GM23338 (cell line): ENCODE data around the gene BBX. TPM values are rescaled to one million over a fixed set of nuclear protein-coding genes. Genes with fewer than 3 reads are reported as not detected.

Experiments
- ATAC-seq: fragments of 200-7000 bp; cut with Tn5 transposase; 3 replicates; pipeline ENCODE4 v1.9.1; 2020
- DNase-seq: peaks from one replicate; pipeline ENCODE4 v3.0.0-alpha.2; 2015; ENCODE audit warnings: low spot score
- H2AFZ ChIP-seq: fragments of 200-600 bp; sonication (generic); 2 replicates; pipeline ENCODE4 v1.8.0; 2016; ENCODE audit warnings: antibody characterized with exemption, mild to moderate bottlenecking, moderate library complexity
- H3F3A ChIP-seq: fragments of 200-600 bp; sonication (generic); replicated peaks from 2 replicates; pipeline ENCODE4 v1.8.0; 2017; ENCODE audit warnings: antibody characterized with exemption, mixed run types, low read depth
- H3K27ac ChIP-seq: fragments of 200-600 bp; sonication (generic); 2 replicates; pipeline ENCODE4 v1.6.1; 2016; ENCODE audit warnings: low read depth
- H3K27me3 ChIP-seq: fragments of 200-600 bp; sonication (generic); 2 replicates; pipeline ENCODE4 v1.8.0; 2016; ENCODE audit warnings: mild to moderate bottlenecking, mixed run types, moderate library complexity; ENCODE audit not compliant: insufficient read depth
- H3K36me3 ChIP-seq: fragments of 200-600 bp; sonication (generic); 2 replicates; pipeline ENCODE4 v1.8.0; 2016; ENCODE audit warnings: mild to moderate bottlenecking; ENCODE audit not compliant: insufficient read depth
- H3K4me1 ChIP-seq: fragments of 200-600 bp; sonication (generic); 2 replicates; pipeline ENCODE4 v1.8.0; 2016; ENCODE audit warnings: mild to moderate bottlenecking, moderate library complexity; ENCODE audit not compliant: insufficient read depth
- H3K4me2 ChIP-seq: fragments of 200-600 bp; sonication (generic); 2 replicates; pipeline ENCODE4 v1.7.1; 2017; ENCODE audit warnings: mixed run types
- H3K4me3 ChIP-seq: fragments of 200-600 bp; sonication (generic); 2 replicates; pipeline ENCODE4 v1.6.1; 2016; ENCODE audit warnings: mixed run types
- H3K79me2 ChIP-seq: fragments of 200-600 bp; sonication (generic); replicated peaks from 2 replicates; pipeline ENCODE4 v1.8.0; 2017; ENCODE audit warnings: mild to moderate bottlenecking; ENCODE audit not compliant: insufficient read depth
- H3K9me2 ChIP-seq: fragments of 200-600 bp; sonication (generic); 2 replicates; pipeline ENCODE4 v1.8.0; 2017; ENCODE audit not compliant: insufficient read depth
- H4K20me1 ChIP-seq: fragments of 200-600 bp; sonication (generic); replicated peaks from 2 replicates; pipeline ENCODE4 v1.8.0; 2017; ENCODE audit warnings: mild to moderate bottlenecking; ENCODE audit not compliant: insufficient read depth
- H3K27ac Mint-ChIP-seq: 2 replicates; pipeline ENCODE4 v1.8.0; 2020; ENCODE audit warnings: inconsistent platforms, mild to moderate bottlenecking, moderate library complexity, mixed read lengths
- H3K27me3 Mint-ChIP-seq: 3 replicates; pipeline ENCODE4 v1.8.0; 2022; ENCODE audit warnings: low read depth, mild to moderate bottlenecking, moderate library complexity, mixed read lengths, inconsistent platforms; ENCODE audit not compliant: insufficient read depth, poor library complexity
- H3K36me3 Mint-ChIP-seq: 3 replicates; pipeline ENCODE4 v1.8.0; 2021; ENCODE audit warnings: low read depth, mild to moderate bottlenecking, inconsistent platforms, moderate library complexity, mixed read lengths
- H3K4me1 Mint-ChIP-seq: 3 replicates; pipeline ENCODE4 v1.8.0; 2020; ENCODE audit warnings: mild to moderate bottlenecking, inconsistent platforms, mixed read lengths
- H3K4me3 Mint-ChIP-seq: 3 replicates; pipeline ENCODE4 v1.8.0; 2021; ENCODE audit warnings: moderate library complexity, mild to moderate bottlenecking, inconsistent platforms, mixed read lengths
- H3K9me3 Mint-ChIP-seq: 3 replicates; pipeline ENCODE4 v1.8.0; 2020; ENCODE audit warnings: moderate library complexity, mild to moderate bottlenecking, inconsistent platforms, mixed read lengths
- CREB1 ChIP-seq: fragments of 250-450 bp; sonication (Bioruptor Pico); IDR thresholded peaks from 2 replicates; pipeline ENCODE4 v1.5.0; 2020; ENCODE audit warnings: low read depth, mild to moderate bottlenecking, moderate library complexity
- ETS1 ChIP-seq: IDR thresholded peaks from 2 replicates; pipeline ENCODE4 v1.6.1; 2016; ENCODE audit warnings: antibody characterized with exemption
- EZH2 ChIP-seq: fragments of 200-600 bp; sonication (generic); IDR thresholded peaks from one replicate; pipeline ENCODE4 v1.8.0; 2017; ENCODE audit warnings: antibody characterized with exemption, mild to moderate bottlenecking, low read depth; ENCODE audit not compliant: unreplicated experiment
- NANOG ChIP-seq: IDR thresholded peaks from 2 replicates; pipeline ENCODE4 v1.6.1; 2016; ENCODE audit warnings: antibody characterized with exemption, borderline replicate concordance
- POLR2AphosphoS5 ChIP-seq: IDR thresholded peaks from 2 replicates; pipeline ENCODE4 v1.6.1; 2016; ENCODE audit warnings: antibody characterized with exemption, low read depth
- STAT1 ChIP-seq: IDR thresholded peaks from one replicate; pipeline ENCODE4 v1.6.1; 2016; ENCODE audit warnings: antibody characterized with exemption; ENCODE audit not compliant: unreplicated experiment
- ZNF114 ChIP-seq: fragments of 250-450 bp; sonication (Bioruptor Pico); IDR thresholded peaks from 2 replicates; pipeline ENCODE4 v1.5.0; 2020; ENCODE audit warnings: mild to moderate bottlenecking, moderate library complexity
- ZNF462 ChIP-seq: fragments of 250-450 bp; sonication (Bioruptor Pico); IDR thresholded peaks from 2 replicates; pipeline ENCODE4 v1.5.0; 2020; ENCODE audit warnings: mild to moderate bottlenecking, moderate library complexity
- polyA plus RNA-seq: library from polyadenylated mRNA; unstranded; fragments of >200 nt; fragmentation: Nextera tagmentation; extraction: Ambion mirVana; gene quantifications from 2 replicates; pipeline ENCODE4 v1.2.1, GENCODE V29; 2016
- total RNA-seq: library from RNA; depleted of rRNA; stranded (reverse); fragments of >200 nt; shearing (Covaris generic); gene quantifications from 2 replicates; pipeline ENCODE4 v1.2.3, GENCODE V29; 2014
- TF ChIP-seq, protein P1 (sequence below): IDR thresholded peaks from one replicate; pipeline ENCODE4 v1.6.1; 2018; ENCODE audit warnings: antibody characterized with exemption; ENCODE audit not compliant: unreplicated experiment

Gene BBX
- total and polyA plus RNA-seq, 2 experiments from 2014 or later: 35.2 to 44.1 TPM

DNA sequence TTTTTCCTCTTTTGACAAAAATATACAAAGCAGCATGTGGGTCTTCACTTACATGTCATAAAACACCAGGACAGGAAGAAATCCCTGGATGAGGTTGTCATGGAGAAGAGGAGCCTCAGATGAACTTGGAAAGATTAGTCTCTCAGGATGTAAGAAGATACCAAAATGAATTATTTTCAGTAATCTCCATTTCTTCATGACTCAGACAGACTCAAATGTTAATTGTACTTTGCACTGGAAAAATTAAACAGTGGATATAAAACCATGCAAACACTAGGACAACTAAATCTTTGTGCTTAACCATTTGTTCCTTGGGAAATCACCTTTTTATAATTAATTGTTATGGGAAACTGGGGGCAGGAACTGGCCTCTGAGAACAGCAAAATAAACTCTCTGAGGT lies 331.1 kb downstream of the BBX start (continued):
- TF ChIP-seq, protein P1, sequence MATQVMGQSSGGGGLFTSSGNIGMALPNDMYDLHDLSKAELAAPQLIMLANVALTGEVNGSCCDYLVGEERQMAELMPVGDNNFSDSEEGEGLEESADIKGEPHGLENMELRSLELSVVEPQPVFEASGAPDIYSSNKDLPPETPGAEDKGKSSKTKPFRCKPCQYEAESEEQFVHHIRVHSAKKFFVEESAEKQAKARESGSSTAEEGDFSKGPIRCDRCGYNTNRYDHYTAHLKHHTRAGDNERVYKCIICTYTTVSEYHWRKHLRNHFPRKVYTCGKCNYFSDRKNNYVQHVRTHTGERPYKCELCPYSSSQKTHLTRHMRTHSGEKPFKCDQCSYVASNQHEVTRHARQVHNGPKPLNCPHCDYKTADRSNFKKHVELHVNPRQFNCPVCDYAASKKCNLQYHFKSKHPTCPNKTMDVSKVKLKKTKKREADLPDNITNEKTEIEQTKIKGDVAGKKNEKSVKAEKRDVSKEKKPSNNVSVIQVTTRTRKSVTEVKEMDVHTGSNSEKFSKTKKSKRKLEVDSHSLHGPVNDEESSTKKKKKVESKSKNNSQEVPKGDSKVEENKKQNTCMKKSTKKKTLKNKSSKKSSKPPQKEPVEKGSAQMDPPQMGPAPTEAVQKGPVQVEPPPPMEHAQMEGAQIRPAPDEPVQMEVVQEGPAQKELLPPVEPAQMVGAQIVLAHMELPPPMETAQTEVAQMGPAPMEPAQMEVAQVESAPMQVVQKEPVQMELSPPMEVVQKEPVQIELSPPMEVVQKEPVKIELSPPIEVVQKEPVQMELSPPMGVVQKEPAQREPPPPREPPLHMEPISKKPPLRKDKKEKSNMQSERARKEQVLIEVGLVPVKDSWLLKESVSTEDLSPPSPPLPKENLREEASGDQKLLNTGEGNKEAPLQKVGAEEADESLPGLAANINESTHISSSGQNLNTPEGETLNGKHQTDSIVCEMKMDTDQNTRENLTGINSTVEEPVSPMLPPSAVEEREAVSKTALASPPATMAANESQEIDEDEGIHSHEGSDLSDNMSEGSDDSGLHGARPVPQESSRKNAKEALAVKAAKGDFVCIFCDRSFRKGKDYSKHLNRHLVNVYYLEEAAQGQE: no peak
- TF ChIP-seq NANOG: no peak
- TF ChIP-seq POLR2AphosphoS5: no peak
- TF ChIP-seq ETS1: no peak

GRCh38 chr3:107854733-107855132 lies 332.0 kb downstream of the BBX start:
- no peak overlapping the region for H3K4me3 ChIP-seq
- no peak overlapping the region for H3K4me3 Mint-ChIP-seq
- H3K27me3 Mint-ChIP-seq: no peaks in the 10 kb centered on the region

More at GRCh38 chr3:107854733-107855132, 332.0 kb downstream of the BBX start:
- H3K79me2 ChIP-seq: no peaks in the 10 kb centered on the region
- no peak overlapping the region for H3K4me2 ChIP-seq
- H3F3A ChIP-seq: no peaks in the 10 kb centered on the region
- peaks cover 13% of the 10 kb centered on the region; the same call in 1 of the 2 replicates for H3K9me2 ChIP-seq
- Mint-ChIP-seq H3K9me3 (peaks cover 5% of the 10 kb centered on the region; the same call in 1 of the 3 replicates), H3K27ac (no peak overlapping the region), H3K36me3 (no peaks in the 10 kb centered on the region), H3K4me1 (peaks cover 2% of the 10 kb centered on the region; the same call in 2 of the 3 replicates)
- H4K20me1 ChIP-seq: no peaks in the 10 kb centered on the region
- no peak overlapping the region for H2AFZ ChIP-seq
- DNase-seq: no peak
- no peak overlapping the region for H3K27ac ChIP-seq
- TF ChIP-seq ETS1: no peak
- TF ChIP-seq POLR2AphosphoS5: no peak
- no peak for TF ChIP-seq ZNF114
- TF ChIP-seq STAT1: no peak
- no peak for TF ChIP-seq EZH2
- TF ChIP-seq CREB1 (CRISPR knock-in tag): no peak
- no peak for TF ChIP-seq ZNF462 (CRISPR knock-in tag)
- ATAC-seq: no peak
- no peaks in the 10 kb centered on the region for H3K27me3 ChIP-seq
- no peaks in the 10 kb centered on the region for H3K36me3 ChIP-seq
- H3K4me1 ChIP-seq: no peaks in the 10 kb centered on the region
